GM23338 (cell line): ENCODE results near the gene PGF. TPM values are rescaled to one million over a fixed set of nuclear protein-coding genes. Genes with fewer than 3 reads are reported as not detected.
A peak's percentile ranks its signal among the peaks of the same experiment; 100 is the strongest.

Source experiments
- ATAC-seq: fragments of 200-7000 bp; cut with Tn5 transposase; 3 replicates; pipeline ENCODE4 v1.9.1; 2020
- DNase-seq: peaks from one replicate; pipeline ENCODE4 v3.0.0-alpha.2; 2015; ENCODE audit warnings: low spot score
- H2AFZ ChIP-seq: fragments of 200-600 bp; sonication (generic); 2 replicates; pipeline ENCODE4 v1.8.0; 2016; ENCODE audit warnings: antibody characterized with exemption, mild to moderate bottlenecking, moderate library complexity
- H3F3A ChIP-seq: fragments of 200-600 bp; sonication (generic); replicated peaks from 2 replicates; pipeline ENCODE4 v1.8.0; 2017; ENCODE audit warnings: antibody characterized with exemption, mixed run types, low read depth
- H3K27ac ChIP-seq: fragments of 200-600 bp; sonication (generic); 2 replicates; pipeline ENCODE4 v1.6.1; 2016; ENCODE audit warnings: low read depth
- H3K27me3 ChIP-seq: fragments of 200-600 bp; sonication (generic); 2 replicates; pipeline ENCODE4 v1.8.0; 2016; ENCODE audit warnings: mild to moderate bottlenecking, mixed run types, moderate library complexity; ENCODE audit not compliant: insufficient read depth
- H3K36me3 ChIP-seq: fragments of 200-600 bp; sonication (generic); 2 replicates; pipeline ENCODE4 v1.8.0; 2016; ENCODE audit warnings: mild to moderate bottlenecking; ENCODE audit not compliant: insufficient read depth
- H3K4me1 ChIP-seq: fragments of 200-600 bp; sonication (generic); 2 replicates; pipeline ENCODE4 v1.8.0; 2016; ENCODE audit warnings: mild to moderate bottlenecking, moderate library complexity; ENCODE audit not compliant: insufficient read depth
- H3K4me2 ChIP-seq: fragments of 200-600 bp; sonication (generic); 2 replicates; pipeline ENCODE4 v1.7.1; 2017; ENCODE audit warnings: mixed run types
- H3K4me3 ChIP-seq: fragments of 200-600 bp; sonication (generic); 2 replicates; pipeline ENCODE4 v1.6.1; 2016; ENCODE audit warnings: mixed run types
- H3K79me2 ChIP-seq: fragments of 200-600 bp; sonication (generic); replicated peaks from 2 replicates; pipeline ENCODE4 v1.8.0; 2017; ENCODE audit warnings: mild to moderate bottlenecking; ENCODE audit not compliant: insufficient read depth
- H3K9me2 ChIP-seq: fragments of 200-600 bp; sonication (generic); 2 replicates; pipeline ENCODE4 v1.8.0; 2017; ENCODE audit not compliant: insufficient read depth
- H4K20me1 ChIP-seq: fragments of 200-600 bp; sonication (generic); replicated peaks from 2 replicates; pipeline ENCODE4 v1.8.0; 2017; ENCODE audit warnings: mild to moderate bottlenecking; ENCODE audit not compliant: insufficient read depth
- H3K27ac Mint-ChIP-seq: 2 replicates; pipeline ENCODE4 v1.8.0; 2020; ENCODE audit warnings: inconsistent platforms, mild to moderate bottlenecking, moderate library complexity, mixed read lengths
- H3K27me3 Mint-ChIP-seq: 3 replicates; pipeline ENCODE4 v1.8.0; 2022; ENCODE audit warnings: low read depth, mild to moderate bottlenecking, moderate library complexity, mixed read lengths, inconsistent platforms; ENCODE audit not compliant: insufficient read depth, poor library complexity
- H3K36me3 Mint-ChIP-seq: 3 replicates; pipeline ENCODE4 v1.8.0; 2021; ENCODE audit warnings: low read depth, mild to moderate bottlenecking, inconsistent platforms, moderate library complexity, mixed read lengths
- H3K4me1 Mint-ChIP-seq: 3 replicates; pipeline ENCODE4 v1.8.0; 2020; ENCODE audit warnings: mild to moderate bottlenecking, inconsistent platforms, mixed read lengths
- H3K4me3 Mint-ChIP-seq: 3 replicates; pipeline ENCODE4 v1.8.0; 2021; ENCODE audit warnings: moderate library complexity, mild to moderate bottlenecking, inconsistent platforms, mixed read lengths
- H3K9me3 Mint-ChIP-seq: 3 replicates; pipeline ENCODE4 v1.8.0; 2020; ENCODE audit warnings: moderate library complexity, mild to moderate bottlenecking, inconsistent platforms, mixed read lengths
- EZH2 ChIP-seq: fragments of 200-600 bp; sonication (generic); IDR thresholded peaks from one replicate; pipeline ENCODE4 v1.8.0; 2017; ENCODE audit warnings: antibody characterized with exemption, mild to moderate bottlenecking, low read depth; ENCODE audit not compliant: unreplicated experiment
- EZH2phosphoT487 ChIP-seq: fragments of 200-600 bp; sonication (generic); IDR thresholded peaks from one replicate; pipeline ENCODE4 v1.8.1; 2018; ENCODE audit warnings: antibody characterized with exemption; ENCODE audit not compliant: unreplicated experiment
- JUNB ChIP-seq: IDR thresholded peaks from one replicate; pipeline ENCODE4 v1.6.1; 2016; ENCODE audit warnings: antibody characterized with exemption; ENCODE audit not compliant: unreplicated experiment
- NANOG ChIP-seq: IDR thresholded peaks from 2 replicates; pipeline ENCODE4 v1.6.1; 2016; ENCODE audit warnings: antibody characterized with exemption, borderline replicate concordance
- POLR2AphosphoS5 ChIP-seq: IDR thresholded peaks from 2 replicates; pipeline ENCODE4 v1.6.1; 2016; ENCODE audit warnings: antibody characterized with exemption, low read depth
- STAT1 ChIP-seq: IDR thresholded peaks from one replicate; pipeline ENCODE4 v1.6.1; 2016; ENCODE audit warnings: antibody characterized with exemption; ENCODE audit not compliant: unreplicated experiment
- ZNF331 ChIP-seq: fragments of 250-450 bp; sonication (Bioruptor Pico); IDR thresholded peaks from 2 replicates; pipeline ENCODE4 v1.5.0; 2020; ENCODE audit warnings: low read depth, mild to moderate bottlenecking, moderate library complexity
- polyA plus RNA-seq: library from polyadenylated mRNA; unstranded; fragments of >200 nt; fragmentation: Nextera tagmentation; extraction: Ambion mirVana; gene quantifications from 2 replicates; pipeline ENCODE4 v1.2.1, GENCODE V29; 2016
- total RNA-seq: library from RNA; depleted of rRNA; stranded (reverse); fragments of >200 nt; shearing (Covaris generic); gene quantifications from 2 replicates; pipeline ENCODE4 v1.2.3, GENCODE V29; 2014
- TF ChIP-seq, protein P1 (sequence below): fragments of 250-450 bp; sonication (Bioruptor Pico); IDR thresholded peaks from 2 replicates; pipeline ENCODE4 v1.5.0; 2020; ENCODE audit warnings: mild to moderate bottlenecking, moderate library complexity
- TF ChIP-seq, protein P2 (sequence below): IDR thresholded peaks from 2 replicates; pipeline ENCODE4 v1.6.1; 2016; ENCODE audit warnings: antibody characterized with exemption
- TF ChIP-seq, protein P3 (sequence below): IDR thresholded peaks from one replicate; pipeline ENCODE4 v1.6.1; 2018; ENCODE audit warnings: antibody characterized with exemption; ENCODE audit not compliant: unreplicated experiment

The PGF gene
- total and polyA plus RNA-seq, 2 experiments from 2014 or later = 2.9 to 6.3 TPM

DNA sequence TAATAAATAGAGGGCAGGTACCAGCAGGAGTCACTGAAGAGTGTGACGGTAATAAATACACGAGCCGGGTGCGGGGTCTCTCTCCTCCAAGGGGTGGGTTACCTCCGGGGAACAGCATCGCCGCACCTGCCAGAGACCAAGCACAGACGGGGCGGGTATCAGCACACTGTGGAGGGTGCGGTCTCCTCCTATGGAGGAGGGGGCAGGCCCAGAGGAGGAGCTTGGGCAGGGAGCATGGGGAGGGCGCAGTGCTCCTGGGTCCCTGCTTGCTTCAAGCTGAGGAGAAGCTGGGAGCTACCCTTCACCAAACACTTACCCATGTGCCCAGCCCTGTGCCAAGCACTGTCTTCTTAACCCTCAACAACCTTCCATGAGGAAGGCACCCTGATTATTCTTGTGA lies 12.8 kb downstream of the PGF start:
- H2AFZ ChIP-seq = no peak overlapping the region
- peaks cover 10% of the 10 kb centered on the region for H3K27me3 Mint-ChIP-seq

More for the DNA sequence above, 12.8 kb downstream of the PGF start:
- Histone ChIP-seq H3F3A (0 out of 2 replicates have a peak, but pooled peaks cover 5% of the 10 kb centered on the region), H3K27me3 (no peaks in the 10 kb centered on the region), H4K20me1 (no peaks in the 10 kb centered on the region), H3K4me2 (no peak overlapping the region), H3K9me2 (no peaks in the 10 kb centered on the region), H3K36me3 (no peaks in the 10 kb centered on the region), H3K79me2 (no peaks in the 10 kb centered on the region), H3K27ac (no peak overlapping the region), H3K4me1 (peaks cover 4% of the 10 kb centered on the region; the same call in 1 of the 2 replicates), H3K4me3 (no peak overlapping the region)
- TF ChIP-seq EZH2phosphoT487 (no peak), JUNB (no peak), EZH2 (no peak), POLR2AphosphoS5 (no peak), ZNF331 (CRISPR knock-in tag) (no peak), NANOG (no peak), STAT1 (no peak)
- TF ChIP-seq, protein P1, sequence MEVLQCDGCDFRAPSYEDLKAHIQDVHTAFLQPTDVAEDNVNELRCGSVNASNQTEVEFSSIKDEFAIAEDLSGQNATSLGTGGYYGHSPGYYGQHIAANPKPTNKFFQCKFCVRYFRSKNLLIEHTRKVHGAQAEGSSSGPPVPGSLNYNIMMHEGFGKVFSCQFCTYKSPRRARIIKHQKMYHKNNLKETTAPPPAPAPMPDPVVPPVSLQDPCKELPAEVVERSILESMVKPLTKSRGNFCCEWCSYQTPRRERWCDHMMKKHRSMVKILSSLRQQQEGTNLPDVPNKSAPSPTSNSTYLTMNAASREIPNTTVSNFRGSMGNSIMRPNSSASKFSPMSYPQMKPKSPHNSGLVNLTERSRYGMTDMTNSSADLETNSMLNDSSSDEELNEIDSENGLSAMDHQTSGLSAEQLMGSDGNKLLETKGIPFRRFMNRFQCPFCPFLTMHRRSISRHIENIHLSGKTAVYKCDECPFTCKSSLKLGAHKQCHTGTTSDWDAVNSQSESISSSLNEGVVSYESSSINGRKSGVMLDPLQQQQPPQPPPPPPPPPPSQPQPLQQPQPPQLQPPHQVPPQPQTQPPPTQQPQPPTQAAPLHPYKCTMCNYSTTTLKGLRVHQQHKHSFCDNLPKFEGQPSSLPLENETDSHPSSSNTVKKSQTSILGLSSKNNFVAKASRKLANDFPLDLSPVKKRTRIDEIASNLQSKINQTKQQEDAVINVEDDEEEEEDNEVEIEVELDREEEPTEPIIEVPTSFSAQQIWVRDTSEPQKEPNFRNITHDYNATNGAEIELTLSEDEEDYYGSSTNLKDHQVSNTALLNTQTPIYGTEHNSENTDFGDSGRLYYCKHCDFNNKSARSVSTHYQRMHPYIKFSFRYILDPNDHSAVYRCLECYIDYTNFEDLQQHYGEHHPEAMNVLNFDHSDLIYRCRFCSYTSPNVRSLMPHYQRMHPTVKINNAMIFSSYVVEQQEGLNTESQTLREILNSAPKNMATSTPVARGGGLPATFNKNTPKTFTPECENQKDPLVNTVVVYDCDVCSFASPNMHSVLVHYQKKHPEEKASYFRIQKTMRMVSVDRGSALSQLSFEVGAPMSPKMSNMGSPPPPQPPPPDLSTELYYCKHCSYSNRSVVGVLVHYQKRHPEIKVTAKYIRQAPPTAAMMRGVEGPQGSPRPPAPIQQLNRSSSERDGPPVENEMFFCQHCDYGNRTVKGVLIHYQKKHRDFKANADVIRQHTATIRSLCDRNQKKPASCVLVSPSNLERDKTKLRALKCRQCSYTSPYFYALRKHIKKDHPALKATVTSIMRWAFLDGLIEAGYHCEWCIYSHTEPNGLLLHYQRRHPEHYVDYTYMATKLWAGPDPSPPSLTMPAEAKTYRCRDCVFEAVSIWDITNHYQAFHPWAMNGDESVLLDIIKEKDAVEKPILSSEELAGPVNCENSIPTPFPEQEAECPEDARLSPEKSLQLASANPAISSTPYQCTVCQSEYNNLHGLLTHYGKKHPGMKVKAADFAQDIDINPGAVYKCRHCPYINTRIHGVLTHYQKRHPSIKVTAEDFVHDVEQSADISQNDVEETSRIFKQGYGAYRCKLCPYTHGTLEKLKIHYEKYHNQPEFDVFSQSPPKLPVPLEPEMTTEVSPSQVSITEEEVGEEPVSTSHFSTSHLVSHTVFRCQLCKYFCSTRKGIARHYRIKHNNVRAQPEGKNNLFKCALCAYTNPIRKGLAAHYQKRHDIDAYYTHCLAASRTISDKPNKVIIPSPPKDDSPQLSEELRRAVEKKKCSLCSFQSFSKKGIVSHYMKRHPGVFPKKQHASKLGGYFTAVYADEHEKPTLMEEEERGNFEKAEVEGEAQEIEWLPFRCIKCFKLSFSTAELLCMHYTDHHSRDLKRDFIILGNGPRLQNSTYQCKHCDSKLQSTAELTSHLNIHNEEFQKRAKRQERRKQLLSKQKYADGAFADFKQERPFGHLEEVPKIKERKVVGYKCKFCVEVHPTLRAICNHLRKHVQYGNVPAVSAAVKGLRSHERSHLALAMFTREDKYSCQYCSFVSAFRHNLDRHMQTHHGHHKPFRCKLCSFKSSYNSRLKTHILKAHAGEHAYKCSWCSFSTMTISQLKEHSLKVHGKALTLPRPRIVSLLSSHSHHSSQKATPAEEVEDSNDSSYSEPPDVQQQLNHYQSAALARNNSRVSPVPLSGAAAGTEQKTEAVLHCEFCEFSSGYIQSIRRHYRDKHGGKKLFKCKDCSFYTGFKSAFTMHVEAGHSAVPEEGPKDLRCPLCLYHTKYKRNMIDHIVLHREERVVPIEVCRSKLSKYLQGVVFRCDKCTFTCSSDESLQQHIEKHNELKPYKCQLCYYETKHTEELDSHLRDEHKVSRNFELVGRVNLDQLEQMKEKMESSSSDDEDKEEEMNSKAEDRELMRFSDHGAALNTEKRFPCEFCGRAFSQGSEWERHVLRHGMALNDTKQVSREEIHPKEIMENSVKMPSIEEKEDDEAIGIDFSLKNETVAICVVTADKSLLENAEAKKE (CRISPR knock-in tag) = no peak
- TF ChIP-seq, protein P2, sequence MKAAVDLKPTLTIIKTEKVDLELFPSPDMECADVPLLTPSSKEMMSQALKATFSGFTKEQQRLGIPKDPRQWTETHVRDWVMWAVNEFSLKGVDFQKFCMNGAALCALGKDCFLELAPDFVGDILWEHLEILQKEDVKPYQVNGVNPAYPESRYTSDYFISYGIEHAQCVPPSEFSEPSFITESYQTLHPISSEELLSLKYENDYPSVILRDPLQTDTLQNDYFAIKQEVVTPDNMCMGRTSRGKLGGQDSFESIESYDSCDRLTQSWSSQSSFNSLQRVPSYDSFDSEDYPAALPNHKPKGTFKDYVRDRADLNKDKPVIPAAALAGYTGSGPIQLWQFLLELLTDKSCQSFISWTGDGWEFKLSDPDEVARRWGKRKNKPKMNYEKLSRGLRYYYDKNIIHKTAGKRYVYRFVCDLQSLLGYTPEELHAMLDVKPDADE = no peak
- TF ChIP-seq, protein P3, sequence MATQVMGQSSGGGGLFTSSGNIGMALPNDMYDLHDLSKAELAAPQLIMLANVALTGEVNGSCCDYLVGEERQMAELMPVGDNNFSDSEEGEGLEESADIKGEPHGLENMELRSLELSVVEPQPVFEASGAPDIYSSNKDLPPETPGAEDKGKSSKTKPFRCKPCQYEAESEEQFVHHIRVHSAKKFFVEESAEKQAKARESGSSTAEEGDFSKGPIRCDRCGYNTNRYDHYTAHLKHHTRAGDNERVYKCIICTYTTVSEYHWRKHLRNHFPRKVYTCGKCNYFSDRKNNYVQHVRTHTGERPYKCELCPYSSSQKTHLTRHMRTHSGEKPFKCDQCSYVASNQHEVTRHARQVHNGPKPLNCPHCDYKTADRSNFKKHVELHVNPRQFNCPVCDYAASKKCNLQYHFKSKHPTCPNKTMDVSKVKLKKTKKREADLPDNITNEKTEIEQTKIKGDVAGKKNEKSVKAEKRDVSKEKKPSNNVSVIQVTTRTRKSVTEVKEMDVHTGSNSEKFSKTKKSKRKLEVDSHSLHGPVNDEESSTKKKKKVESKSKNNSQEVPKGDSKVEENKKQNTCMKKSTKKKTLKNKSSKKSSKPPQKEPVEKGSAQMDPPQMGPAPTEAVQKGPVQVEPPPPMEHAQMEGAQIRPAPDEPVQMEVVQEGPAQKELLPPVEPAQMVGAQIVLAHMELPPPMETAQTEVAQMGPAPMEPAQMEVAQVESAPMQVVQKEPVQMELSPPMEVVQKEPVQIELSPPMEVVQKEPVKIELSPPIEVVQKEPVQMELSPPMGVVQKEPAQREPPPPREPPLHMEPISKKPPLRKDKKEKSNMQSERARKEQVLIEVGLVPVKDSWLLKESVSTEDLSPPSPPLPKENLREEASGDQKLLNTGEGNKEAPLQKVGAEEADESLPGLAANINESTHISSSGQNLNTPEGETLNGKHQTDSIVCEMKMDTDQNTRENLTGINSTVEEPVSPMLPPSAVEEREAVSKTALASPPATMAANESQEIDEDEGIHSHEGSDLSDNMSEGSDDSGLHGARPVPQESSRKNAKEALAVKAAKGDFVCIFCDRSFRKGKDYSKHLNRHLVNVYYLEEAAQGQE = no peak
- ATAC-seq (peak; percentile 33), DNase-seq (no peak)
- Mint-ChIP-seq H3K36me3 (no peaks in the 10 kb centered on the region), H3K27ac (no peak overlapping the region), H3K4me1 (peaks cover 7% of the 10 kb centered on the region; the same call in 2 of the 3 replicates), H3K4me3 (no peak overlapping the region), H3K9me3 (no peaks in the 10 kb centered on the region; the same call in 2 of the 3 replicates)
